Measurements from ENCODE around the gene LAMC3.

Gene LAMC3

GRCh38 chr9:131117121-131117761 lies 108.3 kb downstream of the LAMC3 start:
- no peak for DNase-seq (ENCODE audit: low spot score)

GRCh38 chr9:131117762-131118145 lies 108.8 kb downstream of the LAMC3 start:
- no peak for DNase-seq (ENCODE audit: low spot score)

- DNase-seq (ENCODE audit: low spot score) = no peak
Measured at GRCh38 chr9:131119600-131119999, 110.6 kb downstream of the LAMC3 start.

GRCh38 chr9:131120620-131121228 lies 111.8 kb downstream of the LAMC3 start:
- DNase-seq (ENCODE audit: low spot score) = no peak

- DNase-seq (ENCODE audit: low spot score) = no peak
Measured at GRCh38 chr9:131121346-131121745, 112.4 kb downstream of the LAMC3 start.

- DNase-seq (ENCODE audit: low spot score) = no peak
Measured at GRCh38 chr9:131122158-131122557, 113.2 kb downstream of the LAMC3 start.

GRCh38 chr9:131125038-131125287 lies 116.0 kb downstream of the LAMC3 start:
- DNase-seq (ENCODE audit: low spot score) = no peak

GRCh38 chr9:131125288-131126058 lies 116.5 kb downstream of the LAMC3 start, which contains the start of gene NUP214:
NUP214 (plus strand) TSS chr9:131125586; CDS start chr9:131125705, 119 bp downstream.
- peak; percentile 97 for DNase-seq (ENCODE audit: low spot score)

GRCh38 chr9:131126059-131126426 lies 117.1 kb downstream of the LAMC3 start:
- DNase-seq (ENCODE audit: low spot score) = no peak

GRCh38 chr9:131129183-131129582 lies 120.2 kb downstream of the LAMC3 start:
- DNase-seq (ENCODE audit: low spot score) = no peak

GRCh38 chr9:131138676-131139075 lies 129.7 kb downstream of the LAMC3 start:
- DNase-seq (ENCODE audit: low spot score) = no peak

GRCh38 chr9:131140112-131140511 lies 131.1 kb downstream of the LAMC3 start:
- DNase-seq (ENCODE audit: low spot score) = no peak

GRCh38 chr9:131140550-131140949 lies 131.6 kb downstream of the LAMC3 start:
- no peak for DNase-seq (ENCODE audit: low spot score)

GRCh38 chr9:131142160-131142559 lies 133.2 kb downstream of the LAMC3 start:
- DNase-seq (ENCODE audit: low spot score) = no peak

Data from LoVo (cell line).